Fibroblast of peridontal ligament (primary cell): ENCODE results near the gene TBC1D4.

ENCODE experiments used
- DNase-seq: peaks from one replicate; pipeline ENCODE4 v3.0.0-alpha.2; 2010; ENCODE audit errors: extremely low read depth

Gene TBC1D4

DNA sequence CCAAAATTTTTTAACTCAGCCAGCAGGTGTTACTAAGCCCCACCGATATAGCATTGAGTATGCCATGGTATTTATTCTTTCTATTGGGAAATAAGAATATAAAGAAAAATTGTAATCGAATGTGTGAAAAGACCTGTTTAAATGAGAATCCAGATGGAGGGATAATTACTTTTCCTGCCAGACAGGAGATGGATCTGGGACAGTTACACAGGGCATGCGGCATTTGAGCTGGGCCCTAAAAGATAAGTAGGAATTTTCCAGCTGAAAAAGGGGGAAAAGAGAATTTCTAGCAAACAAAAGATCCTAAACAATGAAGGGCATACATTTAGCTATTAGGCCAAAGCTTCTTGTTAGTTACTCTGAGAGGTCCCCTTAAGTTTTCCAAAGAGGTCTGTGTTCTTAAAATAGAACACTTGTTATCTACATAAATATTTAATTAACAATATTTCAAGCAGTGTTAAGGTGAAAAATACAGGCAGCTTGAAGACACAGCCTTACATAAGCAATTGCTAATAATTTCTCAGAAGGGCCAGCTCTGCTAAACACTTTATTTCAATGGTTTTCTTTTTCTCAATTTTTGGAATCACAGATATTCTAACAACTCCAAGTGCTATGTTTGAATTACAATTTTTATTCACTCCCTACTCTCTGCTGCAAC is 63.7 kb downstream of the TBC1D4 start:
- no peak for DNase-seq

DNA sequence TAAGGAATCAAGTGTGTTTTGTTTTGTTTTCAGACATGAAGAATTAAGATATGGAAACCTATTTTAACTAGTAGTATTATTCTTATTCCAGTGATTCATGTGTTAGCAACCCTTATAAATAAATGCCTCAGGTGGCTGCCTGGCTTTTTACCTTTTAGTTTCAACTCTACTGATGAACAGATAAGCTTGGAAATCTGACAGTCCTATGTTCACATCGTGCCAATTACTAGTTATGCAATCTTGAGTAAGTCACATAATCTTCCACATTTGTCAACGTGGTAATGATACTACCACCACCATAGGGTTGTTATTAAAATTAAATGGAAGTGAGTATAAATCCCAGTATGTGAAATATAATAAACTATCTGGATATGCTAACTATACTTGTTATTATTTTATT is 64.3 kb downstream of the TBC1D4 start:
- no peak for DNase-seq

DNA sequence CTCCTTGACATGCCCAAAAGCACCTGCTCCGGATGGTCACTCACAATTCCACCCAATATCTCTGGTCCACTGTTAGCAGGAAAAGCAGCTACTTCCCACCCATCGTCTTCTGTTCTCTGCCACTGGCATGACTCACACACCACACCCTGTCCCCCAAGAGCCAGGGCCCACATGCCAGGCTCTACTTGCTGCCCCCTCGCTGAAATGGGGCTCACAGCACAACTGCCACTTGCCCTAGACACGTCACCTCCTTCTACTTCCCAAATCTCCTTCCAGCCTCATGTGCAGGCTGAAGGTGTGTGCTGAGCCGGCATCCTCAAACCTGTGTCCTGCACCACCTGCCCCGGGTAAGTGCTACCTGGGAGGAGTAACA is 65.0 kb downstream of the TBC1D4 start:
- DNase-seq: no peak

DNA sequence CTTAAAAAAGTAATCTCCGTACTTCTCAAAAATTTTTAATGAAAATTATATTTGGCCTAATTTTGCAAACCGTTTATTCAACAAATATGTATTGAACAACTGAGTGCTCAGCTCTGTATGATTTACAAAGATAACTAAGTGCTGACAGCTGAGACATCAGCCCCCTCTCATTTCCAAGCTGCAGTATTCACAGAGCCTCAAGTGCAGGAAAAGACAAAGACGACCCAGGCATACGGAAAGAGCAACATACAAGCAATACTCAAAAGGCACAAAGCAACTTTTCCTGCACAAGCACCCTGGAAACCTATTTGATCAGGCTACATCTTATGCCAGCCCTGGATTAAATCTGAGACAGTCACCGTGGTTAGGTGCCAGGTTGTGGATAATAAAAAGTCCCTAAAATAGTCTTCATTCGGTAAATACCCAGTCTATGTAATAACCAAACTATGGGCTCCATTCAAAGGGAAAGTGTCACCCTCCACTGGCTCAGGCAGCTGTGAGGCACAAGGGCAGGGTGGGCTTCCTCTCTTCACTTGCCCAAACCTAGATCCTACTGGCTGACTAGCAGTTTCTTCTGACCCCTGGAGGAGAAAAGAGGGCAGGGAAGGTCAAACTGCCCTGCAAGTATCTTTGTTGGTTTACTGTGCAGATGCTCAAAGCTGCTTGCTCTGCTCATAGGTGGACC is 65.5 kb downstream of the TBC1D4 start:
- DNase-seq: no peak

DNA sequence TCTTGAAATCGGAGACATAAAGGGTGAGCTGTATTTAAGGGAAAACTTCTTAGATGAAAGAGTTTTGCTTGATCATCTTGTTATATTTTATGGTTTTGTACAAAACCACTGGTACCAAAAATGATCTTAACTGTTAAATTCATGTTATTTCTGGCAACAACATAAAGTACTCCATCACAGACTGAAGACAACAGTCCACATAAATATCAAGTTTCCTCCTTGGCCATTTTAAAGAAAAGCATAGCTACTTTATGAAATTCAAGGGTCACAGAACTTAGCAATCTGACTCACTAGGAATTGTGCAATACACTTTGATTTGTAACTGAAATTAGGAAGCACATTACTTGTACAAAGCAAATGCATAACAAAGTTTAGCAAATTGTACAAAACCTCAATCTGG is 66.3 kb downstream of the TBC1D4 start:
- DNase-seq: peak; percentile 97

DNA sequence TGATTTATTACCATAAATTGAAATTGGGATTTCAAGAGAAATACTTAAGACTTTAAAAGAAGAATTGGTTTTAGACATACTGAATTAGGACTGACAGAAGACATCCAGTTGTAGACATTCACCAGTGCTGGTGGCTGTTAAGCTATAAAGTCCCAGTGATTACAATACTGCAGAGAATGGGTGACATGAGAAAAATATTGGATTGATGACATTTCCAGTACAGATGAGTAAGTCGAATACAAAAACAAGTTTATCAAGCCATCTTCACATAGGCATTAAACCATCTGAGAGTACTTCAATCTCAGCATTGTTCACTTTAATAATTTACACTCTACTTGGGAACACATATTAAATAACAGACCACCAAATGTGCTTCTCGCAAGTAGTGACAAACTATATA is 66.8 kb downstream of the TBC1D4 start:
- peak; percentile 22 for DNase-seq

DNA sequence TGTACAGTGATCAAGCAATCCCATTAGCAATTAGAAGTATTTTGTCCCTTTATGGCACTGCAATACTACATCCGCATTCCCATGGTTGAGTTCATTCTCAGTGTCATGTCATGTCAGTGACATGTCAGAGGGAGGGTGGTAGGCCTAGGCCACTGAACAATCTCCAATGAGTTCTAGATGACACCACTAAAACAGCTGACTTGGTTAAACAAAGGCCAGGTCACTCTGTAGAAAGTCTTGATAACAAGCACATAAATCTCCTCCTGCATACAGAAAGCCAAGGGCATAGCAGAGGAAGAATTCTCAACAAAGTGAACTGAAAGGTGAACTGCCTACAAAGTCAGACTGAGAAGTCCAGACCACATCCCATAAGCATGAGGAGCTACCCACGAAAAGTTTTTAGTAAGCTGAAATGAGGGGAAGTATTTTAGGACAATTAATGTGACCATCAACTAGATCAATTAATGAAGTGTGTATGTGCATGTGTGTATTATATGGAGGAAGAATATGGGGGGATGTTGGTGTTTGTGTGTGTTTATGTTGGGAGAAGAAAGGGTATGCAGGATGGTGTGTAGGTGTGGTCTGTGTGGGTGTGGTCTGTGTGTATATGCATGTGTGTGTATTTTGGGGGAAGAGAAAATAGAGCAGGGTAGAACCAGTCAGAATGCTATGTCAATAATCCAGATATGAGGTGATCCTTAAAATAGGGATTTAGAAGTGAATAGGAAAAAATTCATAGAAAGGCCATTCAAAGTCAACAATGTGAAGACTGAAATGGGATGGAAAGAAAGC is 67.7 kb downstream of the TBC1D4 start:
- DNase-seq: no peak

DNA sequence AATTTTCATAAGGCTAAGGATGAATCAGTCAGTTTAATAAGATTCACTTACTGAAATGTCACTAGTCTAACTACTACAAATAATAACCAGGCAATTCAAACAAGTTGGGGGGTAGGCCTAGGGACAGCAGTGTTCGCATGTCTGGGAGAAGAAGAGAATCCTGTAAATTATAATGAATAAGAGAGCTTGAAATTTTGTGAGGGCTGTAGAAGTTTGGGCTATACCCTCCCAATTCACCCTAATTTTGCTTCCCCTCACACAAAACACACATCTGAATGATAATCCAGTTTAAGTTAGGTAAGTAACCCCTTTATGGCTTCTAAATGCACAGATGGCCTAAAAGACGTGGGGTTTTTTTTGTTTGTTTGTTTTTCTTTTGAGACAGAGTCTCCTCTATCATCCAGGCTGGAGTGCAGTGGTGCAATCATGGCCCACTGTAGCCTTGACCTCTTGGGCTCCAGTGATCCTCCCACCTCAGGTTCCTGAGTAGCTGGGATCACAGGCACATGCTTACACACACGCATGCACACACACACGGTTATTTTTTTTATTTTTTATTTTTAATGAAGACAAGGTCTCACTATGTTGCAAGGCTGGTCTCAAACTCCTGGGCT is 69.9 kb downstream of the TBC1D4 start:
- DNase-seq: no peak

DNA sequence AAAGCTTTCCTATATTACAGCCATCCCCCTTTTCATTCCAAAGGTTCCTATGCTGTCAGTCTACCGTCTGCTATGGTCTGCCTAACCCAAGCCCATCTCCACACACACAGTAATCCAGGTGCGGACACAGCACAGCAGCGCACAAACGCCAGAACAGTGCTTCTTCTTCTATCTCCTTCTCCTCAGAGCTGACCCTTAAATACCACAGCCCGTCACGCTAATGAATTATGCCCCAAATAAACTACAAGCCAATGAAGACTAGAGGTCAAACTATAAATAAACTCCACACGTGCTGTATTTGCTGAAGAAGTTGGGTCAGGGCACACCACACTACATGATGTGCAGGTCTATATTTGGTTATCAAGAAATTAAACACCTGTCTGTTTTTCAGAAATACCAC is 71.8 kb downstream of the TBC1D4 start:
- no peak for DNase-seq

DNA sequence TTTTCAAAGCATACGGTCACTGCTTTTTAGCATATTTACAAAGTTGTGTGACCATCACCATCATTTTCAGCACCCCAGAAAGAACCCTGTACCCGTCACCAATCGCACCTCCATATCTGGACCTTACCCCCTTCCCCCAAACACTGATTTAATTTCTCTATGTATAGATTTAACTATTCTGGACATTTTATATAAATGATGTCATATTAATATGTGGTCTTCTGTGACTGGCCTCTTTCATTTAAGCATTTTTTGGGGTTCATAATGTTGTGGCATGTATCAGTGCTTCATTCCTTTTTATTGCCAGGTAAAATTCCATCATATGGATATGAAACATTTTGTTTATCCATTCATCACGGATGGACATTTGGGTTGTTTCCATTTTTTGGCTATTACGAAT is 74.0 kb downstream of the TBC1D4 start:
- no peak for DNase-seq

DNA sequence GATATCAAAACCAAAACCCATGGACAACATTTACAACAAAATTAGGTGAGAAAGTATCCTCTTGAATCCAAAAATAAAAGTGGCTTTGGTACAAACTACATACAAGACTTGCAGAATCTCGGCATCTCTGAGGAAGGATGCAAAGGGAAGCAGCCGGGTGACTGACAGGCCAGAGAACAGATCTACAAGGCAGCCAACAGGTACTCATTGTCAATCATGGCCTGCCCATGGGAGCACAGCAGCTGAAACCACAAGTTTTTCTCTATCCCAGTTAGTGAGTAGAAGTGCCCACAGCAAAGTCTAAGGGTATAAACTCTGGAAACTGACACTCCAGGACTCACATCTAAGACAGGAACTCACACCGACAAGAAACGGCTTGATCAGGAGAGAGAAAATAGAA is 74.5 kb downstream of the TBC1D4 start:
- DNase-seq: no peak

DNA sequence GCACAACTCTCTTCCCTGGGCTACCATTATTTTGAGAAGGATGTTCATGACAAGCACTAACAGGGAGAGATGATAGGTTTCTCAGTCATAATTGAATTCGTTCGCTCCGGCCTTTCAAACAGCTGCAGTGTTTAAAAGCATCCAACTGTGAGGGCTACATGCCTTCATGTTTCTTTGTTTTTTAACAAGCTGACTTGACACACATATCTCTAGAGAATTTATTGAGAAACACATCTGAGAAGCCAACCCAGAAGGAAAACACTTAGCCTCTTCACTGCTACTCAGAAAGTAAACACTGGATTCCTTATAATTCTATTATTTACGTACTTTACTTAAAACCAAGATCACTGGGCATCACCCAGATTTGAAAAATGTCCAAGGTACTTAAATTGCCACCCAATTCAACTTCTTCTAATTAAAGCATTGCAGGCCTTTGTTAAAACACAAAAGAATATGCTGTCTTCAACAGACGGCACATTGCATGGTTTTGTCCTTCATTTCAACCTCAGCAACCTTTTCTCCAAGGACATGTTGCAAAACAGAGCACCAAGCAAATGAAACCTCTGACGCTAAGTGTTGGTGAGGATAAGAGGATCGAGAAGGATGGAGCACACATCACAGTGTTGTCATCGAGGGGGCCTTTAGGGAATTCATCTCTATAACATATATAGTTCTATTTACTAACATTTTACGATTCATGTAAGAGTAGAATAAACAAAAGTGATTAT is 75.8 kb downstream of the TBC1D4 start:
- peak; percentile 56 for DNase-seq

DNA sequence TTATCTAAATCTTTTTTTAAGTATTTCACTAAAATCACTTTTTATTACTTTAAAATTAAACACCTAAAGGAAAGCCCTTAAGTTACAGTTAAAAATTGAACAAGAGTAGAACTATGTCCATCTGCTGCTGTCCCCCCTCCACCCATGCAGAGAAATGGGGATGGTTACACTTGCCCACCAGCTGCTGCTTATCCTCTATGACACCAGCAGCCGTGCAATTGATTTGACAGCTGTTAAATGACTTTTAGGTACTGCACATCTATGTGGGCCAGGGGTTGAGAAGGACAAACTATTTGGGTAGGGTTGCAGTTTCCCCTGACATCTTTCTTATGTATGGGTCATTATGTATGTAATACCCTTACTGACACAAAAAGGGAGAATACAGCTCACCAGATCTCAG is 77.2 kb downstream of the TBC1D4 start:
- DNase-seq: no peak

DNA sequence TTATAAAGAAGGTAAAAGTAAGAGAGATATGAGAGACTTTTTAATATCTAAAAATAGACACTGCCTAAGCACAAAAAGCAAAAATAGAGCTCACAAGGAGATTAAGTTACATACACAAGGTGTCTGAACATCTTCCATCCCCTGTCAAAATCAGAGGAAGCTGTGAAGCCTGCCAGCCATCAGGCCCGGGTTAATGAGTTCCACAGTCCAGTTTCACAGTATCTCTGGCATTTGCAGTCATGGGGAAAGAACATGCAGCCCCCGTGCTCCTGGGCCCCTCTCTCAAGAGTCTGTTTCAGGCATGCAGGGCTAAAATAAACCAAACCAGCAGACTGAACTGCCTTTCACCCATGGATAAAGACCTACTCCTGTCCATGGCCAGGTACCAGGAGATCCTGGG is 79.2 kb downstream of the TBC1D4 start:
- DNase-seq: no peak

DNA sequence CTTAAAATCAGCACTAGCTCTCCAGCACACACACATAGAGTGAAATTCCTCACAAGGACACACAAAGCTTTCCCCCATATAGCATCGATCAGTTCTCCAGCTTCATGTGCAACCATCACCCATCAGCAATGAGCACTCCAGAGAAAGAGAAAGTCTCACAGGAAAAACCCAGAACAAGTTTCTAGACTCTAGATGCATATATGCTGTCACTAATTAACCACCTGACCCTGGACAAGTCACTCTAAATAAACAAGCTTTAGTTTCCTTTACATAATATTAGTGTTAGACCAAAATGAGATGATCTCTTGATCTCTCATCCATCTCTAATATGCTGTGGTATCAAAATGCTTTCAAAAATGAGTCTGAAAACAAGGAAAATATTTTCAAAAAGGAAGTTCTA is 81.2 kb downstream of the TBC1D4 start:
- DNase-seq: no peak

DNA sequence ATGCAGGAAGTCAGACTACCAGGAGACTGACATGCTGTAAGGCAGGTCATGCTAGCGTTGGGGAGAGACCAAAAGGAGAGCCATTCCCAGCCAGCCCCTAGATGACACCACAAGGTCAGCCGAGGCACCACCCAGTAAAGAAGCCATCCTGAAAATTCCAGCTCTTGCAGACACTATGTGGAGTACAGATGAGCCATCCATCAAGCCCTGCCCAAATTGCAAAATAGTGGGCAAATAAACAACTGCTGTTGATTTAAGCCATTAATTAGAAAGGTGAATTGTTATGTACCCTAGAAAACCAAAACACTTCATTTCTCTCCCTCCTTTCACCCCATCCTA is 82.1 kb downstream of the TBC1D4 start:
- DNase-seq: no peak

DNA sequence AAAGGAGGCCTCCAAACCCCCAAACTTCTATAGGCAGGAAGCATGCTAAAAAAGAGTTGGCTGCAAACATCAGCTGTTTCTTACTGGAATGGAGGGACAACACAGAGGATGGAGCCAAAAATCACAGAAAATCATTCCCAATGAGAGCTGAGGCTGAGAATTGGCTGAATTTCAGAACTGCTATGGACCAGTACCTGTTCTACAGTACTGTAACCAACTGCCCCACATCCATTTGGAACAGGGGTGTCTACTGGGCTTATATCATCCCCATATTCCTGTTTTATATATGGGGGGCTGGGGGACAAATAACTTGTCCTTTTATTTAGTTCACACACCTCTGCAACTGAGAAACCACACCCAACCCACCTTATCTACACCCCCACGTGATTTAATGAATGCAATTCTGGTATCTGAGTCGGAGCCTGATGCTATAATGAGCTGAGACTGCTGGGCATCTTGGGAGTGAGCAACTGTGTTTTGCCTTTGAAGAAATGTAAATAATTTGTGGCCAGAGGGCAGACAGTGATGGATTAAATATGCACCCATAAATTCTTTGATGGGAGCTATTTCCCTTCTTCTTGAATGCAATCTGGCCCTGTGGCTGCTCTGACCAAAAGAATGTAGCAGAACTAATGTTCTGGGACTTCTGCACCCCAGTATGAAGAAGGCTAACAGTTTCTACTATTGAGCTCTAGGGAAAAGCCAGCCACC is 82.6 kb downstream of the TBC1D4 start:
- peak; percentile 19 for DNase-seq

DNA sequence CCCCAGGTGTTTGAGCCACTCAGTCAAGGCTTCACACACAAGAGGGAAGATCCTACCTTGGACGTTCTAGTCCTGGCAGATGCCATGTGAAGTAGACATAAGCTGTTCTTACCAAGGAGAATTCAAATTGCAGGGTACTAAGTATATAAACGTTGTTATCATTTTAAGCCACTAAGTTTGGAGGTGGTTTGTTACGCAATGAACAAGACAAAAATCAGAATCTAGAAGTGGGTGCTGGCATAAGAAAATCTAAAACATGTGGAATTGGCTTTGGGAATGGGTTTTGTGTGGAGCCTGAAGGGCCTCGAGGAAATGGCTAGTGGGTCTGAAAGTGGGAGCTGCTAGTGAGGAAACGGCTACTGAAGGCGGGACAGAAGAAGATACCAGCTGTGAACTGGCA is 83.9 kb downstream of the TBC1D4 start:
- DNase-seq: no peak

DNA sequence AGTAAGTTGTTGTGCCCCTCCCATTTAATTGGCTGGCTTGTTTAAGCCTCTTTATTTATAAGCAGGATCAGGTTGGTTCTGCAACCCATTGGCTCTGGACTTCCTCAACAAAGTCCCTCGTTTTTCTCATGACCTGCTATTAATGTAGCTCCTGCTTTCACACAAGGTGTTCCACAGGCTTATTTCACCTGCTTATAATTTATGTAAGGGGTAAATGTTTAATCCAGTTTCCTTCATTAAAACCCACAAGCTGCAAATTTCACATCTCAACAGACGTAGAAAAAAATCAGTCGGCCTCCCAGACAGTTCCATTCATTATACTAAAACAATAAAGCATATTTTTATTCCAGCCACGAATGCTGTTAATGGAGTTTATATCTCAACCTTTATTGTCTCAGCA is 86.1 kb downstream of the TBC1D4 start:
- no peak for DNase-seq

DNA sequence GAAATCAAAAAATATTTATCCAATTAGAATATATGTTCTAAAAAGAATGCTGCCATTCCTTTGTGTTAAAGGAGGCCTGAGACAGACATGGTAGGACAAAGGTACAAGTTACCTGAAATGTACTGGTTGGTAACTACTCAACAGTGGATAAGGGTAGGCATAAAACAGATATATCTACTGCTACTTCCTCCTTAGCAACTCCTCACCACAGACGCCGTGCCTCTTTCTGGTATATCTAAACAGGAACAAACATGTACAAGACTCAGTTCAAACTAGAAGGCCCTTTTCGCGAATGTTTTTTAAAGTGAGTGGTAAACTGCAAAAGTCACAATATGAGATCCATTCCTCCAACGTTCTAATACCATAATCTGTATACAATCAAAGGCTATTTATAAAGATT is 86.9 kb downstream of the TBC1D4 start:
- DNase-seq: no peak

DNA sequence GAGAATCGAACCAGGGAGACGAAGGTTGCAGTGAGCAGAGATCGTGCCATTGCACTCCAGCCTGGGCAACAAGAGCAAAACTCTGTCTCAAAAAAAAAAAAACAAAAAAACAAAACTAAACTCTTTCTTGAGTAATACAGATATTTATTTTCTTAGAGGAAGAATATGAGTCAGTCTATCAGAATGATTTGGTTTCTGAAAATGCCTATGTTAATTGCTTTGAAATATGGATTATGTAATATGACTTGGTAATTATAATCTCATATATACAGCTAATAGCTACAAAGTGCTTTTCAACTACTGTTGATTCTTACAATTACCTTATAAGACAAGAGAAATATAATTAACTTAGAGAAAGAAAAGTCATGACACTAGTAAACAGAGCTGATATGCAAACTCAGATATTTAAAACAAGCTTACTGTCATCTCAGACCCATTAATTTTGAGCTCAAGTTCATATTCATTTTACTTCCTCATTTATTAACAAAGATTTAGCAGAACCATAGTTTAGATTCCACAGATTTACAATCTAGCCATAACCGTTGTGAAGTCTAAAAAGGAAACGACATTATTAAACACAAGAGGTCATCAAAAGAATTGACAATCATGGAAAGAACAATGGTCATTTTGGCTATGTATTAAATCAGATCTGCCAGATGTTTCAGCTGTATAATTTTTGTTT is 88.0 kb downstream of the TBC1D4 start:
- peak; percentile 42 for DNase-seq
